Fibroblast of lung (primary cell): ENCODE data around the gene FOXP2. TPM values are rescaled to one million over a fixed set of nuclear protein-coding genes. Genes with fewer than 3 reads are reported as not detected.

Experiments used
- DNase-seq, 2 donors: peaks; one replicate each; pipeline versions ENCODE4 v3.0.0 to v3.0.0-alpha.2; 2010; ENCODE audit warnings: low read depth in 2 of 2
- H2AFZ ChIP-seq: 2 replicates; pipeline ENCODE4 v1.5.1; 2012; ENCODE audit warnings: low read length, control low read depth, inconsistent platforms
- H3K27ac ChIP-seq: 2 replicates; pipeline ENCODE4 v1.5.1; 2011; ENCODE audit warnings: low read length, control low read depth; ENCODE audit not compliant: insufficient read depth
- H3K27me3 ChIP-seq: 2 replicates; pipeline ENCODE4 v1.5.1; 2011; ENCODE audit warnings: mild to moderate bottlenecking, low read length; ENCODE audit not compliant: control insufficient read depth, insufficient read depth
- H3K36me3 ChIP-seq: 2 replicates; pipeline ENCODE4 v1.5.1; 2011; ENCODE audit warnings: low read length; ENCODE audit not compliant: control insufficient read depth, insufficient read depth
- H3K4me1 ChIP-seq: 2 replicates; pipeline ENCODE4 v1.5.1; 2011; ENCODE audit warnings: low read length; ENCODE audit not compliant: control insufficient read depth, insufficient read depth; ENCODE audit errors: extremely low read depth
- H3K4me2 ChIP-seq: 2 replicates; pipeline ENCODE4 v1.5.1; 2011; ENCODE audit warnings: low read length, control low read depth; ENCODE audit not compliant: insufficient read depth; ENCODE audit errors: extremely low read depth
- H3K4me3 ChIP-seq, 4 experiments: fragments of 200-600 bp in 1 of 4; sonication (generic) in 1 of 4; replicated peaks in 1 of 4; 2 replicates each; pipeline ENCODE4 v1.5.1; 2011 to 2016; ENCODE audit warnings: low read length in 4 of 4, low read depth in 3 of 4, mild to moderate bottlenecking in 3 of 4, control low read depth in 2 of 4, inconsistent platforms in 1 of 4, mixed read lengths in 1 of 4; ENCODE audit not compliant: insufficient read depth in 1 of 4; ENCODE audit errors: control extremely low read depth in 1 of 4
- H3K79me2 ChIP-seq: 2 replicates; pipeline ENCODE4 v1.5.1; 2012; ENCODE audit warnings: mild to moderate bottlenecking, low read length, inconsistent platforms; ENCODE audit not compliant: control insufficient read depth, insufficient read depth
- H3K9ac ChIP-seq: 2 replicates; pipeline ENCODE4 v1.5.1; 2011; ENCODE audit warnings: mild to moderate bottlenecking, low read length, control low read depth; ENCODE audit not compliant: insufficient read depth
- H3K9me3 ChIP-seq: 2 replicates; pipeline ENCODE4 v1.5.1; 2012; ENCODE audit warnings: low read depth, low read length; ENCODE audit not compliant: control insufficient read depth, insufficient read depth
- H4K20me1 ChIP-seq: 2 replicates; pipeline ENCODE4 v1.5.1; 2011; ENCODE audit warnings: low read length; ENCODE audit not compliant: control insufficient read depth, insufficient read depth; ENCODE audit errors: extremely low read depth
- CTCF ChIP-seq, 2 donors: IDR thresholded peaks in 1 of 2; conservative IDR thresholded peaks in 1 of 2; 1 replicate in 1 of 2; 2 replicates in 1 of 2; pipeline ENCODE4 v1.5.1; 2011 to 2012; ENCODE audit warnings: low read length in 2 of 2, control low read depth in 1 of 2, inconsistent platforms in 1 of 2, low read depth in 1 of 2, mild to moderate bottlenecking in 1 of 2
- EZH2 ChIP-seq: IDR thresholded peaks from 2 replicates; pipeline ENCODE4 v1.5.1; 2012; ENCODE audit warnings: low read length, control low read depth, mild to moderate bottlenecking; ENCODE audit errors: missing control alignments
- polyA plus RNA-seq, 2 donors: library from polyadenylated mRNA; depleted of rRNA in 1 of 2; stranded (reverse) in 1 of 2; unstranded in 1 of 2; fragments of >200 nt; gene quantifications; 2 replicates each; pipeline ENCODE4 v1.2.1, GENCODE V29; 2011 to 2012; ENCODE audit warnings: missing spikeins in 1 of 2
- total RNA-seq: library from RNA; depleted of rRNA; stranded (reverse); fragments of >200 nt; gene quantifications from 2 replicates; pipeline ENCODE4 v1.2.1, GENCODE V29; 2014

FOXP2 gene
- total and polyA plus RNA-seq, 2 donors (not counting 1 experiment from before 2014, with no cell fraction given), result 2.8 to 8.4 TPM

GRCh38 chr7:114659409-114660125 lies 245.0 kb downstream of the FOXP2 start:
- peak in 1 of 2 donors; percentile 4 for DNase-seq
- Histone ChIP-seq H4K20me1 (no peaks in the 10 kb centered on the region), H2AFZ (no peak overlapping the region), H3K9ac (no peak overlapping the region), H3K36me3 (no peaks in the 10 kb centered on the region), H3K9me3 (no peaks in the 10 kb centered on the region), H3K27ac (no peak overlapping the region), H3K79me2 (no peaks in the 10 kb centered on the region), H3K4me2 (no peak overlapping the region), H3K27me3 (no peaks in the 10 kb centered on the region), H3K4me3 (no peak overlapping the region), H3K4me1 (no peaks in the 10 kb centered on the region)
- TF ChIP-seq EZH2, result no peak
- TF ChIP-seq CTCF (conservative IDR thresholded peaks at IDR 0.05 in 1 of 2, IDR thresholded peaks at IDR 0.05 in 1 of 2; ENCODE audit: low read depth in 1 of 2, low read length in 2 of 2), result no peak

- no peaks in the 10 kb centered on the region for H3K36me3 ChIP-seq
- no peak overlapping the region for H3K9ac ChIP-seq
- no peaks in the 10 kb centered on the region for H3K4me1 ChIP-seq
- H3K4me3 ChIP-seq, result no peak overlapping the region
- H3K27ac ChIP-seq, result no peak overlapping the region
- H3K4me2 ChIP-seq, result no peak overlapping the region
- H4K20me1 ChIP-seq, result no peaks in the 10 kb centered on the region
- H3K9me3 ChIP-seq, result no peaks in the 10 kb centered on the region
- TF ChIP-seq CTCF (conservative IDR thresholded peaks at IDR 0.05 in 1 of 2, IDR thresholded peaks at IDR 0.05 in 1 of 2; ENCODE audit: low read depth in 1 of 2, low read length in 2 of 2) (no peak), EZH2 (no peak)
- no peaks in the 10 kb centered on the region for H3K79me2 ChIP-seq
- no peak overlapping the region for H2AFZ ChIP-seq
- H3K27me3 ChIP-seq, result no peaks in the 10 kb centered on the region
- no peak for DNase-seq
Observed at GRCh38 chr7:114660126-114660486, 245.5 kb downstream of the FOXP2 start.

GRCh38 chr7:114660753-114661152 lies 246.1 kb downstream of the FOXP2 start:
- Histone ChIP-seq H3K27me3 (no peaks in the 10 kb centered on the region), H3K4me2 (no peak overlapping the region), H3K9ac (no peak overlapping the region), H3K27ac (no peak overlapping the region), H3K4me1 (no peaks in the 10 kb centered on the region), H3K4me3 (no peak overlapping the region), H3K36me3 (no peaks in the 10 kb centered on the region), H3K9me3 (no peaks in the 10 kb centered on the region), H2AFZ (no peak overlapping the region), H3K79me2 (no peaks in the 10 kb centered on the region), H4K20me1 (no peaks in the 10 kb centered on the region)
- no peak for DNase-seq
- TF ChIP-seq EZH2, result no peak
- no peak for TF ChIP-seq CTCF (conservative IDR thresholded peaks at IDR 0.05 in 1 of 2, IDR thresholded peaks at IDR 0.05 in 1 of 2; ENCODE audit: low read depth in 1 of 2, low read length in 2 of 2)
